ENCODE results near the gene SYDE1.
A peak's percentile ranks its signal among the peaks of the same experiment; 100 is the strongest.
"Not testable (repeated sequence)": the region's sequence is repeated elsewhere in the genome, so short reads cannot be mapped to it uniquely, and the experiment has no call there.

Gene SYDE1

DNA sequence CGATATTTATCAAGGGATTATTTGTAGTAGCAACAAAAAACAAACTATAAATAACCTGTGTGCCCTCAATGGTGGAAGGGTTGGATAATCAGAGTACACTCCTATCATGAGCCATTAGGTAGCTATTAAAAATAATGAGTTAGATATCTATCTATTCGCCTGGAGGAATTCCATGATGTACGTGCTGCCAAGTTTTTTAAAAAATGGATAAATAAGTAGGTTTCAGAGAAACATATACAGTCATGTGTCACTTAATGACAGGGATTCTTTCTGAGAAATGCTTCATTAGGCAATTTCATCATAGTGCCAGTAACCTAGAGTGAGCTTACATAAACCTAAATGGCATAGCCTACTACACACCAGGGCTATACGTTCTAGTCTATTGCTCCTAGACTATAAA is 31.4 kb upstream of the SYDE1 start:
- no peak for TF ChIP-seq CTCF (IDR thresholded peaks at IDR 0.05; ENCODE audit: low read depth, low read length)
- Histone ChIP-seq H3K27ac (no peak overlapping the region), H3K9me3 (ENCODE audit: severe bottlenecking) (no peaks in the 10 kb centered on the region), H3K36me3 (no peaks in the 10 kb centered on the region), H3K27me3 (ENCODE audit: insufficient read depth, low read depth, severe bottlenecking) (peaks cover 91% of the 10 kb centered on the region), H3K4me3 (ENCODE audit: low read depth, low read length) (no peak overlapping the region)
- no peak for DNase-seq

- not testable (repeated sequence) for H3K27ac ChIP-seq; H3K9me3 ChIP-seq (ENCODE audit: severe bottlenecking); H3K4me3 ChIP-seq (ENCODE audit: low read depth, low read length); DNase-seq; H3K36me3 ChIP-seq
- peaks cover 89% of the 10 kb centered on the region for H3K27me3 ChIP-seq (ENCODE audit: insufficient read depth, low read depth, severe bottlenecking)
Observed at GRCh38 chr19:15080002-15080401, 27.2 kb upstream of the SYDE1 start.

DNA sequence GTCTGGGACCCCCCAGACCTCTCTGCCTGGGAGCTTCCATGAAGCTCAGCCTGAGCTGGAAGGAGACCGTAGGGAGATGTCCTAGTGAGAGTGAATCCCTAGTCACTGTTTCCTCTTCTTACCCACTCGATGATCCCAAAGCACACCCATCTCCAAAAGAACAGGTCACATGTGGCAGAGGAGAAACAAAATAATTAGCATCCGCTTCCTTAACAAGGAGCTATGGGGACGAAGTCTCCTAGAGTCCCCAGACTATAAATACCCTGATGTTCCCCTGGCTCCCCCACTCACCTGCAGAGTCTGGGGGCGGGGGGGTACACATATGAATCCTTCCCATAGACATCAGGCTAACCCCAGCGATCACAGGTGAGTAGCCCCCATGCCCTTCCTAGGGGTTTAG is 25.3 kb upstream of the SYDE1 start, which contains the start of gene OR1I1:
Gene OR1I1 (plus strand): TSS at position 301 of the 400 bp plus-strand sequence. CDS start 4,855 bp downstream, outside the sequence.
- H3K27ac ChIP-seq, result no peak within 1 kb of the TSS
- no peaks in the 10 kb centered on the region for H3K36me3 ChIP-seq
- peaks cover 86% of the 10 kb centered on the region for H3K27me3 ChIP-seq (ENCODE audit: insufficient read depth, low read depth, severe bottlenecking)
- H3K4me3 ChIP-seq (ENCODE audit: low read depth, low read length), result no peak within 1 kb of the TSS
- no peak for TF ChIP-seq CTCF (IDR thresholded peaks at IDR 0.05; ENCODE audit: low read depth, low read length)
- no peak for DNase-seq
- no peaks in the 10 kb centered on the region for H3K9me3 ChIP-seq (ENCODE audit: severe bottlenecking)

- Histone ChIP-seq H3K27ac (no peak overlapping the region), H3K27me3 (ENCODE audit: insufficient read depth, low read depth, severe bottlenecking) (peaks cover 68% of the 10 kb centered on the region), H3K9me3 (ENCODE audit: severe bottlenecking) (no peaks in the 10 kb centered on the region), H3K36me3 (no peaks in the 10 kb centered on the region), H3K4me3 (ENCODE audit: low read depth, low read length) (no peak overlapping the region)
- no peak for TF ChIP-seq CTCF (IDR thresholded peaks at IDR 0.05; ENCODE audit: low read depth, low read length)
- no peak for DNase-seq
Observed at GRCh38 chr19:15087182-15087581, 20.0 kb upstream of the SYDE1 start.

- Histone ChIP-seq H3K4me3 (ENCODE audit: low read depth, low read length) (no peak overlapping the region), H3K27me3 (ENCODE audit: insufficient read depth, low read depth, severe bottlenecking) (peaks cover 57% of the 10 kb centered on the region), H3K9me3 (ENCODE audit: severe bottlenecking) (no peaks in the 10 kb centered on the region), H3K27ac (no peak overlapping the region), H3K36me3 (no peaks in the 10 kb centered on the region)
- TF ChIP-seq CTCF (IDR thresholded peaks at IDR 0.05; ENCODE audit: low read depth, low read length), result peak; percentile 35
- no peak for DNase-seq
Observed at GRCh38 chr19:15091918-15092753, 15.1 kb upstream of the SYDE1 start.

DNA sequence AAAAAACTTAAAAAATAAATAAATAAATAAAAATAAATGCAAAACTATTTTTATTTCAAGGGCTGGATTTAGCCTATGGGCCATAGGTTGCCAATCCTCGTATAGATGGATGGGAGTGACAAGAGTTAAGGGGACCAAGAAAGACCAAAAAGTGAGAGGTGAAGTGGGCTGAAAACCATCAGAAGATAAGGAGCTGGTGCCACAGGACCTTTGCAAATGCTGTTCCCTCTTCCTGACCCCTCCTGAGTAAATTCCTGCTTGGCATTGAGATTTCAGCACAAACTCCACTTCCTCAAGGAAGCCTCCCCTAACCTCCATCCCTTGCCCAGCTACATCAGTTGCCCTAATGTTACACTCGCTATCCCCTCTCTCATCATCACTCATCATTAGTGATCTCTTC is 14.2 kb upstream of the SYDE1 start:
- no peak for TF ChIP-seq CTCF (IDR thresholded peaks at IDR 0.05; ENCODE audit: low read depth, low read length)
- DNase-seq, result no peak
- Histone ChIP-seq H3K27me3 (ENCODE audit: insufficient read depth, low read depth, severe bottlenecking) (peaks cover 55% of the 10 kb centered on the region), H3K9me3 (ENCODE audit: severe bottlenecking) (no peaks in the 10 kb centered on the region), H3K4me3 (ENCODE audit: low read depth, low read length) (no peak overlapping the region), H3K27ac (no peak overlapping the region), H3K36me3 (no peaks in the 10 kb centered on the region)

Data from WERI-Rb-1 (cell line).